ENCODE measurements around the gene SBK2. TPM values are rescaled to one million over a fixed set of nuclear protein-coding genes. Genes with fewer than 3 reads are reported as not detected.
"Not testable (repeated sequence)": the region's sequence is repeated elsewhere in the genome, so short reads cannot be mapped to it uniquely, and the experiment has no call there.

SBK2 gene
- total and polyA plus RNA-seq, 4 donors: not detected

DNA sequence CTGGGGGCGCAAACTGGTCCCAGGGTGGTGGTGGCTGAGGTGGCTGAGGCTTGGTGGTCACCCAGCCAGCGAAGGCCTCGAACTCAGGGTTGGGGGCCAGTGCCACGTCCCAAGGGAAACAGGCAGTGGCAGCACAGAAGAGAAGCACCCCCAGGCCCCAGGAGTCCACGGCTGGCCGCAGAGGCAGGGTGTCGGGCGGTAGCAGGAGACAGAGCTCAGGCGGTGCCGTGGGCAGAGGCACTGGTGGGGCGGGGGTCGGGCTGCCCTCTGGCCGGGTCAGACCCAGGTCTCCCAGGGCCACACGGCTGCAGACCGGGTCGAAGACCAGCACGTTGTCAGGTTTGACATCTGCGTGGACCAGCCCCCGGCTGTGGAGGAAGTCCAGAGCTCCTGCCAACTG, 4.2 kb upstream of the SBK2 start:
- no peaks in the 10 kb centered on the region for H3K36me3 ChIP-seq (ENCODE audit: control insufficient read depth in 1 of 2, insufficient read depth in 2 of 2, low read length in 1 of 2)
- 76 to 78% methylated on average over 19 of the region's 19 CpGs for WGBS, 2 donors
- no peaks in the 10 kb centered on the region for H3K4me1 ChIP-seq (ENCODE audit: control insufficient read depth in 1 of 2, insufficient read depth in 2 of 2, low read length in 2 of 2)
- intact Hi-C loops (cut with DNase I): no loop called here
- H3K4me3 ChIP-seq (ENCODE audit: low read length in 2 of 2): no peak overlapping the region
- H3K27ac ChIP-seq (ENCODE audit: low read depth in 1 of 2, low read length in 2 of 2): no peak overlapping the region
- ATAC-seq (ENCODE audit: low FRiP score) (no peak), DNase-seq (no peak)
- H3K9me3 ChIP-seq (ENCODE audit: control insufficient read depth, low read length): no peaks in the 10 kb centered on the region
- H3K27me3 ChIP-seq (ENCODE audit: control insufficient read depth in 1 of 2, insufficient read depth in 2 of 2, low read length in 1 of 2): no peaks in the 10 kb centered on the region

GRCh38 chr19:55540619-55541018, 3.7 kb upstream of the SBK2 start:
- no peak for ATAC-seq (ENCODE audit: low FRiP score)
- no peak overlapping the region for H3K4me3 ChIP-seq (ENCODE audit: low read length in 2 of 2)
- no peaks in the 10 kb centered on the region for H3K27me3 ChIP-seq (ENCODE audit: control insufficient read depth in 1 of 2, insufficient read depth in 2 of 2, low read length in 1 of 2)
- intact Hi-C loops (cut with DNase I): no loop called here
- no peak overlapping the region for H3K27ac ChIP-seq (ENCODE audit: low read depth in 1 of 2, low read length in 2 of 2)
- no peaks in the 10 kb centered on the region for H3K36me3 ChIP-seq (ENCODE audit: control insufficient read depth in 1 of 2, insufficient read depth in 2 of 2, low read length in 1 of 2)
- no peaks in the 10 kb centered on the region for H3K4me1 ChIP-seq (ENCODE audit: control insufficient read depth in 1 of 2, insufficient read depth in 2 of 2, low read length in 2 of 2)
- WGBS, 2 donors: 54 to 56% methylated on average over 10 of the region's 10 CpGs
- H3K9me3 ChIP-seq (ENCODE audit: control insufficient read depth, low read length): no peaks in the 10 kb centered on the region
- DNase-seq: no peak

DNA sequence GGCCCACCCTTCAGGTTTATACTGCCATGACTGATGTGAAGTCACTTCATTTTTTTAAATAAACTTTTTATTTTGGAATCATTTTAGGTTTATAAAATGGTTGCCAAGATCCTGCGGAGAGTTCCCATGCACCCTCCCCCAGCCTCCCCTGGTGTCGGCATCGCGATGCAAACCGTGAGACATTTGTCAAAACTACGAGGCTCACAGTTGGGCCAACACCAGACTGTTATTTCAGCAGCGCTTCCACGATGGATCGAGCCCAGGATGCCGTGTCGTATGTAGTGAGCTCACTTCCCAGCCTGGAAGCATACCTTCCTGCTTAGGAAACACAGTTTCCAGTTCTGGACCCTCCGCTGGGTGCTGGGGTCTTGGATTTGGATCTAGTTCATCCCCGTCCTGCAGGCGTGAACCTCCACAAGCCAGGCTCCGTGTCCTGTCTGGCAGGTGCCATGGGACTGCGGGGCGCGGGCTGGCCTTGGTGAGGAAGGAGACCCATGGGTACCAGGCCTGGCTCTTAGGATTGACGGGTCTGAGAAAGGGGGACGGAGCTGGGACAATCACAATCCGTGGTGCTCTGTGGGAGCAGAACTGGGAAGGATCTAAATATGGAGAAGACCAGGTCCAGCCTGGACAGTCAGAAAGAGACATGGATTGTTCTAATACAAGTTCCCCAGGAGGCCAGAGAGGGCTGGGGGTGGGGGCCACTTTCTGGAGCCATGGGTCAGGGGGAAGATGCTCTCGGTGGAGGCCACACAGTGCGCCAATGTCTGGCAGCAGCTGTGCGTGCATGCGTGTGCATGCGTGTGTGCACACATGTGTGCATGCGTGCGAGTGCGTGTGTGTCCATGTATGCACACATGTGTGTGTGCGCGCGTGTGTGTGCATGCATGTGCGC, 2.4 kb upstream of the SBK2 start:
- H3K27ac ChIP-seq (ENCODE audit: low read depth in 1 of 2, low read length in 2 of 2): no peak overlapping the region
- DNase-seq: no peak
- WGBS, 2 donors: 53 to 57% methylated on average over 33 of the region's 33 CpGs

GRCh38 chr19:55538132-55538531, 1.2 kb upstream of the SBK2 start:
- WGBS, 2 donors: 80 to 87% methylated on average over 5 of the region's 5 CpGs
- no peaks in the 10 kb centered on the region for H3K36me3 ChIP-seq (ENCODE audit: control insufficient read depth in 1 of 2, insufficient read depth in 2 of 2, low read length in 1 of 2)
- H3K9me3 ChIP-seq (ENCODE audit: control insufficient read depth, low read length): no peaks in the 10 kb centered on the region
- ATAC-seq (ENCODE audit: low FRiP score) (no peak), DNase-seq (no peak)
- H3K27me3 ChIP-seq (ENCODE audit: control insufficient read depth in 1 of 2, insufficient read depth in 2 of 2, low read length in 1 of 2): no peaks in the 10 kb centered on the region
- no peak overlapping the region for H3K27ac ChIP-seq (ENCODE audit: low read depth in 1 of 2, low read length in 2 of 2)
- H3K4me3 ChIP-seq (ENCODE audit: low read length in 2 of 2): no peak overlapping the region
- intact Hi-C loops (cut with DNase I): no loop called here
- H3K4me1 ChIP-seq (ENCODE audit: control insufficient read depth in 1 of 2, insufficient read depth in 2 of 2, low read length in 2 of 2): no peaks in the 10 kb centered on the region

More for the DNA sequence above, 2.4 kb upstream of the SBK2 start:
- ATAC-seq (ENCODE audit: low FRiP score): no peak
- intact Hi-C loops (cut with DNase I): no loop called here
- Histone ChIP-seq H3K4me3 (ENCODE audit: low read length in 2 of 2) (no peak overlapping the region), H3K36me3 (ENCODE audit: control insufficient read depth in 1 of 2, insufficient read depth in 2 of 2, low read length in 1 of 2) (no peaks in the 10 kb centered on the region), H3K4me1 (ENCODE audit: control insufficient read depth in 1 of 2, insufficient read depth in 2 of 2, low read length in 2 of 2) (no peaks in the 10 kb centered on the region), H3K27me3 (ENCODE audit: control insufficient read depth in 1 of 2, insufficient read depth in 2 of 2, low read length in 1 of 2) (no peaks in the 10 kb centered on the region), H3K9me3 (ENCODE audit: control insufficient read depth, low read length) (no peaks in the 10 kb centered on the region)

DNA sequence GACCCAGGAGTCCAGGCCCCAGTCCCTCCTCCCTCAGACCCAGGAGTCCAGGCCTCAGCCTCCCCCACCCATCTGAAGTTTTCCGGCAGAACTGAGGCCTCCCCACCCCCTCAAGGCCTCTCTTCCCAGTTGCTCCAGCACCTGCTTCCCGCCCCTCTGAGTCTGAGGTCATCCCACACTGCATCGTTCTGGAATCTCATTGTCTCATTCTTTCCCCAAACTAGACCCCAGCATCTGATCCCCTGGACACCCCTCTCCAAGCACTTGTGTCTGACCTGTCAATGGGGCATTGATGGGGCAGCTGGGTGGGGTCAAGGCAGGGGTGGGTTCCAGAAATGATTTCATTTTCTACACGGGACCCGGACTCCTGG, 793 bp upstream of the SBK2 start:
- Histone ChIP-seq H3K36me3 (ENCODE audit: control insufficient read depth in 1 of 2, insufficient read depth in 2 of 2, low read length in 1 of 2) (no peaks in the 10 kb centered on the region), H3K27me3 (ENCODE audit: control insufficient read depth in 1 of 2, insufficient read depth in 2 of 2, low read length in 1 of 2) (no peaks in the 10 kb centered on the region), H3K27ac (ENCODE audit: low read depth in 1 of 2, low read length in 2 of 2) (no peak overlapping the region), H3K9me3 (ENCODE audit: control insufficient read depth, low read length) (no peaks in the 10 kb centered on the region), H3K4me1 (ENCODE audit: control insufficient read depth in 1 of 2, insufficient read depth in 2 of 2, low read length in 2 of 2) (no peaks in the 10 kb centered on the region), H3K4me3 (ENCODE audit: low read length in 2 of 2) (no peak overlapping the region)
- WGBS, 2 donors: 57 to 75% methylated on average over 5 of the region's 5 CpGs
- intact Hi-C loops (cut with DNase I): no loop called here
- DNase-seq: no peak
- no peak for ATAC-seq (ENCODE audit: low FRiP score)

DNA sequence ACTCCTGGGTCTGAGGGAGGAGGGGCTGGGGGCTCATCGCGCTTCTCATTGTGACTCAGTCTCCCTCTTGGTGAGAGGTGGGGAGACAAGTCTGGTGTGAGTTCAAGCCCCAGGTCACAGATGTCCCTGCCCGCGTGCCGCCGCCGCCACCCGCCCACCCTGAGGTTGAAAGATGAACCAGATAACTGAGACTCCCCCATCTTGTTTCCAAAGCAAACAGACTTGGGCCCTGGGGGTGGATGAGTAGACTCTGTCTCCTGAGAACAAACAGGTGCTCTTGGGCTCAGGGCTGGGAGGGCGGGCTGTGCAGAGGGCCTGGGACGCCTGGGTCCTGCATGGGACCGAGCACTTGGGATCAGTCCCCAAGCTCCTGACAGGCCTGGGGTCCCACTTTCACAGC, 567 bp downstream of the SBK2 start:
- Histone ChIP-seq H3K4me3 (ENCODE audit: low read length in 2 of 2) (no peak overlapping the region), H3K27me3 (ENCODE audit: control insufficient read depth in 1 of 2, insufficient read depth in 2 of 2, low read length in 1 of 2) (no peaks in the 10 kb centered on the region), H3K4me1 (ENCODE audit: control insufficient read depth in 1 of 2, insufficient read depth in 2 of 2, low read length in 2 of 2) (no peaks in the 10 kb centered on the region), H3K27ac (ENCODE audit: low read depth in 1 of 2, low read length in 2 of 2) (no peak overlapping the region), H3K36me3 (ENCODE audit: control insufficient read depth in 1 of 2, insufficient read depth in 2 of 2, low read length in 1 of 2) (no peaks in the 10 kb centered on the region), H3K9me3 (ENCODE audit: control insufficient read depth, low read length) (no peaks in the 10 kb centered on the region)
- intact Hi-C loops (cut with DNase I): no loop called here
- WGBS, 2 donors: 94 to 96% methylated on average over 11 of the region's 11 CpGs
- ATAC-seq (ENCODE audit: low FRiP score) (no peak), DNase-seq (no peak)

GRCh38 chr19:55535965-55536350, 975 bp downstream of the SBK2 start:
- Histone ChIP-seq H3K4me3 (ENCODE audit: low read length in 2 of 2) (no peak overlapping the region), H3K9me3 (ENCODE audit: control insufficient read depth, low read length) (no peaks in the 10 kb centered on the region), H3K27me3 (ENCODE audit: control insufficient read depth in 1 of 2, insufficient read depth in 2 of 2, low read length in 1 of 2) (no peaks in the 10 kb centered on the region), H3K4me1 (ENCODE audit: control insufficient read depth in 1 of 2, insufficient read depth in 2 of 2, low read length in 2 of 2) (no peaks in the 10 kb centered on the region), H3K27ac (ENCODE audit: low read depth in 1 of 2, low read length in 2 of 2) (no peak overlapping the region), H3K36me3 (ENCODE audit: control insufficient read depth in 1 of 2, insufficient read depth in 2 of 2, low read length in 1 of 2) (no peaks in the 10 kb centered on the region)
- no peak for DNase-seq
- intact Hi-C loops (cut with DNase I): no loop called here
- WGBS, 2 donors: 88 to 90% methylated on average over 22 of the region's 22 CpGs
- ATAC-seq (ENCODE audit: low FRiP score): no peak

DNA sequence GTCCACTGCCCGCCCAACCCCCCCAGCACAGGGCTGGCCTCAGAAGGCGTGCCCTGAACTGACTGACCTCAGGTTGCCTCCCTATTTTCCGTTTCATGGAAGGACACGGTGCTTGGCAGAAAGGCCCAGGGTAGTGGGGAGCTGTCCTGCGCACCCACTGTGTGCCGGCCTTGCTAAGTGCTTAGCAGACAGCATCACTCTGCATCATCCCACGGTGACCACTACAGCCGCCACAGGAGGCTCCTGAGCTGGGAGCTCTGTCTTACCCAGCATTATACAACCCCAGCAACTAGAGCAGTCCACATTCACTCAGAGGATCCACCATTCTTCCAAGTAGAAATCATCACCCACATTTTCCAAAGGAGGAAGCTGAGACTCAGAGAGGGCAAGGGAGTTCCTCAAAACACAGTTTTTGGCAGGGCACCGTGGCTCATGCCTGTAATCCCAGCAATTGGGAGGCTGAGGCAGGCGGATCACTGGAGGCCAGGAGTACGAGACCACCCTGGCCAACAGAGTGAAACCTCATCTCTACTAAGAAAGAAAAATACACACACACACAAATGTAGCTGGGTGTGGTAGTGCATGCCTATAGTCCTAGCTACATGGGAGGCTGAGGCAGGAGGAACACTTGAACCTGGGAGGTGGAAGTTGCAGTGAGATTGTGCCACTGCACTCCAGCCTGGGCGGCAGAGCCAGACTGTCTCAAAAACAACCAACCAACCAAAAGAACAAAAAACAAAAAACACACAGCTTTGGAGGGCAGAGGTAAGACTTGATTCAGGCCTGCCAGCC, 1.6 kb downstream of the SBK2 start:
- intact Hi-C loops (cut with DNase I): no loop called here
- Histone ChIP-seq H3K4me3 (ENCODE audit: low read length in 2 of 2) (no peak overlapping the region), H3K9me3 (ENCODE audit: control insufficient read depth, low read length) (no peaks in the 10 kb centered on the region), H3K27ac (ENCODE audit: low read depth in 1 of 2, low read length in 2 of 2) (no peak overlapping the region), H3K27me3 (ENCODE audit: control insufficient read depth in 1 of 2, insufficient read depth in 2 of 2, low read length in 1 of 2) (no peaks in the 10 kb centered on the region), H3K36me3 (ENCODE audit: control insufficient read depth in 1 of 2, insufficient read depth in 2 of 2, low read length in 1 of 2) (no peaks in the 10 kb centered on the region), H3K4me1 (ENCODE audit: control insufficient read depth in 1 of 2, insufficient read depth in 2 of 2, low read length in 2 of 2) (no peaks in the 10 kb centered on the region)
- DNase-seq: peak in 1 of 2 donors; percentile 48
- ATAC-seq (ENCODE audit: low FRiP score): no peak
- 84 to 88% methylated on average over 12 of the region's 12 CpGs for WGBS, 2 donors

DNA sequence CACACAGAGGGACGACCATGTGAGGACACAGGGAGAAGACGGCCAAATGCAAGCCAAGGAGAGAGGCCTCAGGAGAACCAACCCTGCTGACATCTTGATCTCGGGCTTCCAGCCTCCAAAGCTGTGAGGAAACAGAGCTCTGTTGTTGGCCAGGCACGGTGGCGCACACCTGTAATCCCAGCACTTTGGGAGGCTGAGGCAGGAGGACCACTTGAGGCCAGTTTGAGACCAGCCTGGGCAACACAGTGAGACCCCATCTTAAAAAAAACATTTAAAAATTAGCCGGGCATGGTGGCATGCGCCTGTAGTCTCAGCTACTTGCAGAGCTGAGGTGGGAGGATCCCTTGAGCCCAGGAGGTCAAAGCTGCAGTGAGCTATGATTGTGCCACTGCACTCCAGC, 2.7 kb downstream of the SBK2 start:
- peak in 1 of 2 donors; percentile 4 for DNase-seq
- ATAC-seq (ENCODE audit: low FRiP score); H3K4me3 ChIP-seq (ENCODE audit: low read length in 2 of 2); H3K9me3 ChIP-seq (ENCODE audit: control insufficient read depth, low read length); intact Hi-C loops (cut with DNase I); H3K27me3 ChIP-seq (ENCODE audit: control insufficient read depth in 1 of 2, insufficient read depth in 2 of 2, low read length in 1 of 2); H3K4me1 ChIP-seq (ENCODE audit: control insufficient read depth in 1 of 2, insufficient read depth in 2 of 2, low read length in 2 of 2); H3K36me3 ChIP-seq (ENCODE audit: control insufficient read depth in 1 of 2, insufficient read depth in 2 of 2, low read length in 1 of 2); H3K27ac ChIP-seq (ENCODE audit: low read depth in 1 of 2, low read length in 2 of 2): not testable (repeated sequence)
- WGBS, 2 donors: 91 to 93% methylated on average over 7 of the region's 7 CpGs
